Activated CD4-positive, alpha-beta T cell treated with anti-CD3 and anti-CD28 coated beads for 1 hour (primary cell): ENCODE results near the gene FANCI.

Source experiments
- DNase-seq: peaks from one replicate; pipeline ENCODE4 v3.0.0-alpha.2; 2020

FANCI gene

DNA sequence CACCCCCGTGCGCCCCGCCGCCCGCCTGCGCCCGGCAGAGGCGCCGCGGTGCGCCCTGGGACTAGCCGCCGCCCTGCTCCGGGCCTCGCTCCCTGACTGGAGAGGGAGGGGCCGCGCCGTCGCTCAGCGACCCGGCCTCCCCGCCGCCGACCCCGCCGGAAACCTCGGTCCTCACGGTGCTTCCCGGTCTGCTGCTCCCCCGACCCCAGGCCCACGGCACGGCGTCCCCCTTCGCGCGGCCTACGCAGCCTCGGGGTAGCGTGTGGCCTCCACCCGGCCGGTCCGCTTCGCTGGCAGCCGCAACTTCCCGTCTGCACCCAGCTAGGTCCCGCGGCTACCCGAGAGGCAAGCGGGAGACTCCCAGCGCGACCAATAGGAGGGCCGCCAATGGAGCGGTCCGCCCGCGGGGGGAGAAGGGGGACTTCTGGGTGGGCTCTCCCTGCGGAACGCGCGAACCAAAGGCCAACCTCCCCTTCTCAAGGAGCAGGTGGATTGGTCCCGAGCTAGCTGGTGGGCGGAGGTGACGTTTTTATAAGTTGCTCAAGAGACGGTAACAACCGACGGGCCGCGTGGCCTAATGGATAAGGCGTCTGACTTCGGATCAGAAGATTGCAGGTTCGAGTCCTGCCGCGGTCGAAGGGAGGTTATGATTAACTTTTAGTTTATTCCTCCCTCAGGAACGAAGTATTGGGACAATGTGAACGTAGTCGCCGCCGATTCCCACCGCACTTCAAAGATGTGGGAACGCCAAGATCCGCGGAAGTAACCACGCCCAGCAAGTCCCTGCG lies 90.9 kb downstream of the FANCI start, which contains the start of gene POLG:
TSS of gene POLG (minus strand) at position 315 of the 788 bp plus-strand sequence. CDS start 1,070 bp downstream, outside the sequence.
- DNase-seq: peak; percentile 99

DNA sequence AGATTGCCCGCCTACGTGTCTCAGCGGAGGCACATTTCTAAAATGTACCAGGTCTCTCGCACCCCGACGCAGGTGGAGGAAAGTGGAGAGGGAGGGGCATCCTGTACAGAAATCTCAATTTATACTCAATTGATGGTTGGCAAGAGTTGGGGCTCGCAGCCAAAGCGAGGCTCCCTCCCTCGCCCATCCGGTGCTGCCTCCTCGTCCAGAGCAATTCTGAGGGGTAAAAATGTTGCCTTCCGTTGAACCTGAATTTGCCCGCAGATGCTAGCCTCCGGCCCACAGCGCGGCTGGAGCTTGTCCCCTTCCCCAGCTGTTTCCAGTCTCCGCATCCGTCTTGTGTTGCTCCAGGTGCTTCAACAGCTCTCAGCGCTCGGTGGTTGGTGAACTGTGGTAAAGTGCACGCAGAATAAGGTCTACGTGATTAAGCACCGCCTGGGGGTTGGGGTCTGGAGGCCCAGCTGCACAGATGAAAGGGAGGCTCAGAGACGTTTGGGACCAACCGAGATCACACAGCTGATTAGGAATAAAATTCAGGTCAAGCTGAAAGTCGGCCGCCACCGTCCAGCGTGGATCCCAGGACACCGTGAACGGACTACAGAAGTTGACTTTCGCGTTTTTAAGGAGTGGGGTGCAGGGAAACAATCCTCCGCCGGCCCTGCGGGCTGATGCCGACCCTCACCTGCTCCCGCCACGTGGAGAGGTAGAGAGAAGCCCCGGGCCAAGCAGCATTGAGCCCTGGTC lies 91.7 kb downstream of the FANCI start:
- DNase-seq: no peak

DNA sequence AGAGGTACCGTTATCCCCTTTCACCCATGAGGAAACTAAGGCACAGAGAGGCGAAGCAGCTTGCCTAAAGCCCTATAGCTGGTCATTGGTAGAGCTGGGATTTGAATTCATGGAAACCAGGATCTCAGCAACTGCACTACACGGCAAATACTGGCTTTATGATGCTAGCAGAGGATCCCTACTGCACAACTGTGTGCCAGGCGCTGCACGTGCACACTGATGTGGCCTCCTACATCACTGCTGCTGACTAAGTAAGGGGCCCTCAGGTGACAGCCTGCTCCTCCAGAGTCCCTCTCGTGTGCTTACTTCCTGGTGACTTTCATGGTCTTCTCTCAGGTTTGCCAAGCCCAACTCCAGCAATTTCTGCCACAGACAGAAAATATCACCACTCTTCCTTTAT lies 94.3 kb downstream of the FANCI start:
- no peak for DNase-seq

DNA sequence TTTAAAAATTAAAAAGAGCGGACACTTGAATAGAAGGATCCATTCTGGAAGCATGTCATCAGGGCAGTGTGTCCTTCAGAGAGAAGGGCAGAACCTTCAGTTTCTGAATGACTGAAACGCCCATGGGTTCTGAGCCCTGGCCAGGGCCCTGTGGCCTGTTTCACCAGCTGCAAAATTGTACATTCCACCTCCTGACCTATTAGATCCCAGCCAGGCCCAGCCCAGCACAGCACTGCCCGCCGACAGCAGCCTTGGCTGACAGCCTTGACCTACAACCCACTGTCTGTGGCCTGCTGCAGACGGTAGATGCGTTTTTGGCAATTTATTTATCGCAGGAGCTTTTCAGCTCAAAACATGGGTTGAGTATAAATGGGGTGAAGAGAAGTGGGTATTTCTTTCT lies 96.8 kb downstream of the FANCI start:
- DNase-seq: no peak

DNA sequence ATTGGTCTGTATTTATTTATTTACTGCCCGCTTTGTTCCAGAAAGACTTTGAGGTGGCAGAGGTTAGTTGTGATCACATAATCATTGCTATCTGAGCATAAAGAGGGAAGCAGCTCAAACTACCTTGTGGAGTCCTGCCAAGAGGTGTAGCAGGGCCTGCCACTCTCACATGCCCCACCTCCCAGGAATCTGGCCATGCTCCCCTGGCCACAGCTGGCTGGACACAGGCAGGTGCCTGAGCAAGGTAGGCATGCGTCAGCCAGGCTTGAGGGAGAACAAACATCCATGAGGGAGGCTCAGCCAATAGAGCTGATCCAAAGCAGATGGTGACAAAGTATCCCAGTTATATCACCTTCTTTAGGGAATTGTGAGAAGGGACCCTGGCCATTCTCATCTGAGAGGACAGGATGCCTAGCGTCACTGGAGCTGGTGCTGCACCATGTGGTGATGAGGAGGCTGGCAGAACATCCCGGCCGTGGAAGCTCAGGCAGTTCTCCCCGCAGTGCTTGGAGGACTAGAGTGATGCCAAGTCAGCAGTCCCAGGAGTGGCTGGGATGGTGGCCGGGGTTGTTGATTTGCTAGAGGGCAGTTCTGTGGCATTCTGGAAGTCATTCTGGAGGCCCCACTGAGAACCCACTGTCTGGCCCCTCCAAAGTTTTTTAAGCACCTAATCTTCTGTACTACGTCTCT lies 97.7 kb downstream of the FANCI start:
- no peak for DNase-seq

DNA sequence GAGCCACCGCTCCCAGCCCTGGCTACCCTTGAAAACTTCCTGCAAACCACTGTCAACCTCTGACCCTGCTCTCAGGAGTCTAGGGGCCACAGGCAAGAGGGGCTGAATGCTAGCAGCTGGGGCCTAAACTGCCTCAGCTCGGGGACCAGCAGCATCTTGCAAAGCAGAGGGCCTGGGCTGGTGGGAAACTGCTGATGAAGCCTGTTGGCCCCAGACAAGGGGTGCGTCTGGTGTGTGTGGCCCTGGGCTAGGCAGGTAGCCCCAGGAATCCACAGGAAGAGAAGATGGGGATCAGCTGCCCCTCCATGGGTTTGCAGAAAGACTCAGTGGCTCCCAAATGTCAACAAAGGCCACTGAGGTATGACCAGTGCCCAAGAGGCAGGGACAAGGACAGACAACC lies 99.1 kb downstream of the FANCI start:
- DNase-seq: no peak

DNA sequence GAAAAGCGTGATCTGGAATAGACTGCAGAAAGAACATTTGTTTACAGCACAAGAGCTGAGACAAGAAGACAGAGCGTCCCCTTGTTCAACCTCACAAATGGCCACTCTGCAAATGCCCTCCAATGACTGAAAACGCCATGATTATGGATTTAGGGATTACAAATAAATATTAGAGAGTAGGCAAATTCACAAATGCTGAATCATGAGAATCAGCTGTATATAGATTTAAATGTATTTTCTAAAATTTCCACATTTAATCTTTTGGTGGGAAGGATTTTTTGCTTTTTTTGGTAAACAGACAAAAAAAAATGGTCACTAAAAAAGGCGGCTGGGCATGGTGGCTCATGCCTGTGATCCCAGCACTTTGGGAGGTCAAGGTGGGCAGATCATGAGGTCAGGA lies 101.5 kb downstream of the FANCI start:
- no peak for DNase-seq

DNA sequence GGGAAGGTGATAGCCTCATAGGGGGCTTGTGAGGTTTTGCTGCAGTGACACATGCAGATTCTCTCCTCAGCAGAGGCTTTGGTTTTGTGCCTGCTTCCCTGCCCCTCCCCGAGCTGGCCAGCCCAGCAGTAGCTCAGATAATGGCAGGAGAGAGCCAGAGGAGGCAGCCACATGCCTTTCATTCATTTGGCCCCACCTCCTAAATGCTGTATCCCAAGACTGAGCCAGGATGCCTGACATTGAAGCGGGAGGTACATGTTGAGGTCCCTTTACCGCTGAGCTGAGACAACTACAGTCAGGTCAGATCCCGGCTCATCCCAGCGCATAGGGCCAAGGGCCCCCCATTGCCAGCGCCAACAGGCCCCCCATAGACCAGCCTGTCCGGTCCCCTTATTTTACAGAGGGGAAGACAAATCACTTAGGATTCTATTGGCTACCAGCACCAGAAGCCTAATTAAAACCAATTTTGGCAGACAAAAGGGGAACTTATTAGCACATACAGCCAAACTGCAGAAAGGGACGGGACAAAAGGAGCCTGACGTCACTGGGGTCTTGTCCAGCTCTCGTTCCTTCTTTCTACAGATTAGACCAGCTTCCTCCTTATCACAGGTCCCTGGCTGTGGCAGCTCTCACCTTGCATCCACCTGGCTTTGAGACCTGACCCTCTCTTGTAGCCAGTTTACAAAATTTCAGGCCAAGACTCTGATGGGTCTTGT lies 102.9 kb downstream of the FANCI start:
- no peak for DNase-seq

DNA sequence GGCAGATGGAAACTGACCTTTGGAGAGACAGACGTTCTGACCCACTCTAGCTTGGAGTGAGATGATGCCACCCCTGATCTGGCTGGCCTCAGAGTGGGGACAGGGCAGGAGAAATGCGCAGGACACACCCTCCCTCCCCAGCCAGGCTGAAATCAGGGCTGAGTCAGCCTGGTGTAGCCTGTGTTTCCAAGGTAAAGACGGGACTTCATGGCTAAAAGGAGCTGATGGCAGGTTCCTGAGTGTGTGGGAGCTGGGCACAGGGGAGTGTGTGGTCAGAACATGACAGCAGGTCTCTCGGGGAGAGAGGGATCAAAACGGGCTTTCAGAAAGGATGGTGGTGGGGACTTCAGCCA lies 105.4 kb downstream of the FANCI start:
- DNase-seq: no peak

DNA sequence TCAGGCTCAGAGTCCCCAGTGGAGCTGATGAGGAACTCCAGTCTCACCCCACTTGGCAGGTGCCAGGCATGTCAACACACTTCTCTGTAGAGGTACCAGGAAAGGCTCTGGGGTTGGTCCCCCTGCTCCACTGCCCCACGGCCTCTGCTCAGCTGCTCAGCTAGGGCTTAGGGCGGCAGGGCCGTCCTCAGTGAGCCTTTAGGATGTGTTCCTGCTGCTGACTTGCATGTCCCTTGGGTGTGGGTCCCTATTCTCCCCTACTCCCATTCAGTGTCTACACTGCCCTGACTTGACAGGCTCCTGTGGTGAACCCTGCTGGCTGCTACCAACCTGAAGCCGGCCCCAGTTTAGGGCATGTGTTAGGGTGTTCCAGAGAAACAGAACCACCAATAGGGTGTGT lies 108.7 kb downstream of the FANCI start:
- DNase-seq: no peak

DNA sequence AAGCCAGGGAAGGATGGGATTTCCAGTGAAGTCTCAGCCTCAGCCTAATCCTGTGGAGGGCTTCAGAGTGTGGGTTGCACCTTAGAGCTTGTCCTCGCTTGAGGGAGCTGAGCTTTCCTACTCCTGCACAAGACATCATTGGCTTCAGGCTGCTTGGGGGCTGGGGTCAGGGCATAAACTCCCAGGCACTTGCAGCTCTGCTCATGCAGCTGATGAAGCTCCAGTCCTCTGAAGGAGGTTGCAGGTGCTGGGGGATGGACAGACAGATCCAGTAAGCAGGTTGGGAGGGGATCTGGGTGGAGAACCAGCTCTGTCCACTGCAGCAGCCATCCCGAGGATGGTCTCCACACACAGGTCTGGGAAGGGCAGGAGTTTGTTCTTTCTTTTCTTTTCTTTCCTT lies 110.2 kb downstream of the FANCI start:
- DNase-seq: no peak

DNA sequence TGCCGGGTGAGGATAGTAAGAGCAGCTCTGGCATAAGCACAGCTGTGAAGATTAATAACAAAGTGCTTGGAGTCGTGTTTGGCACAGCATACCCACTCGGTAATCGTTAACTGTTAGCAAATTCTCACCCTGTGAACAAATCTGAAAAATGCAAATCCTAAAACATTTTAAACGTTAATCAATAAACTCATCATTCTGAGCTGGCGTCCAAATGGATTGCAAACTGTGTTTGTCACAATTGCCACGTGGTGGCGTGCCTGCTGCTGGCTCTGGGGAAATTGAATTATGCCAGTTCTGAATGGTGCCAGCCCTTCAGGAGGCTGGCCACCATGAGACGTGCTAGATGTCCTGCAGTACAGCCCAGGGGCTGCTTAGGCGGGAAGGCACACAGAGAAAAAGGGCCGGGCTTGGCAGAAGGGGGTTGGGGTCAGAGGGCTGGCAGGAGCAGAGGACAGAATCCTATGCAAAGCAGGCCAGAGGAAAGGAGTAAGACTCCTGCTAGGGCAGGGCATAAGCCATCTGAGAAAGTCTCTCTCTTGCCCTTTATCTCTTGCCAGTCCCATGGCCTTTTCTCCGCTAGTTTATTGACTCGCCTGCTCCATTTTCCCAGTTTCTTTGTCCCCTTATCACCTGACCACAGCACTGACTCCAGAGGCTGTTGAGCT lies 113.0 kb downstream of the FANCI start:
- no peak for DNase-seq

DNA sequence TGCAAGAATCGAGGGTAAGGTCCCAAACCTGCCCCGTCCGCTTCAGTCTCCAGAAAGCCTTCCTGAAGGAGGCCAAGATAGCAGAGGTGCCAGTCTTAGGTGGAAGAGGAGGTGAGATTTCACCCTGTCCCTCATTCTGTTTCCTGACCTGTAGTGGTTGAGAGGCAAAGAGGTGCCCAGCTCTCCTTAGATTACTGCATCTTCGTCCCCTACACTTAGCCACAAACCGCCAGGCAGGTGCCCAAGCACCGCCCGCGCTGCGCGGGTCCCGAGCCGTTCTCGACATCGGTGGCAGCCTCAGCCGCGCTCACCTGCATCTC lies 114.6 kb downstream of the FANCI start:
- no peak for DNase-seq

DNA sequence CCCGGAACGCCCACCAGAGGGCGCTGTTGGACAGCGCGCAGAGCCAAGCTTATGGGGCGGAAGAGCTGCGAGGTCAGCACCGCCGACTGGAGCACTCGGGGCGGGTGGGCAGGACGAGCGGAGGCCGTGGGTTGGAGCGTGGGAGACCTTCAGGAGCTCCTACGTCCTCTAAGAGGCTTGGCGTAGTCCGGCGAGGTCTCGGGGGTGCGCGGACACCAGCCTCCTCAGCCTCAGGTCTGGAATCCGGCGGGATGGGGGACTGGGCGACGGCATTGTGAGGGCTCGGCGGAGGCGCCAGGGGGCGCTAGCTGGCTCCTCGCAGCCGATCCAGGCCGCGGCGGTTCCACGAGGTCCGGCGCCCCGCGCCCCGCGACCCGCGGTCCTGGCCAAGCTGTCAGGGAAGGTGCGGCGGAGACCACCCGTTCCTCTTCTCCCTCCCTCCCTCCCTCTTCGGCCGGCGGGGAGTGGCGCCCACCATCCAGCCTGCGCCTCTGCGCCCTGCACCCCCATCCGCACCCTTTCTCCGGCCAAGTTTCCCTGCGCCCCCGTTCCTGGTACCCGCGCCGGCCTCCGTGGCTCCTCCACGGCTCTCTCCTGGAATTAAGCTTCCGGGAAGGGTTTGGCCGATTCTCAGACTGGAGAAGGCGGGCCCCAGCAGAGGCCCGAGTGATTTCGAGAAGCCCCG lies 115.1 kb downstream of the FANCI start:
- DNase-seq: peak; percentile 77

DNA sequence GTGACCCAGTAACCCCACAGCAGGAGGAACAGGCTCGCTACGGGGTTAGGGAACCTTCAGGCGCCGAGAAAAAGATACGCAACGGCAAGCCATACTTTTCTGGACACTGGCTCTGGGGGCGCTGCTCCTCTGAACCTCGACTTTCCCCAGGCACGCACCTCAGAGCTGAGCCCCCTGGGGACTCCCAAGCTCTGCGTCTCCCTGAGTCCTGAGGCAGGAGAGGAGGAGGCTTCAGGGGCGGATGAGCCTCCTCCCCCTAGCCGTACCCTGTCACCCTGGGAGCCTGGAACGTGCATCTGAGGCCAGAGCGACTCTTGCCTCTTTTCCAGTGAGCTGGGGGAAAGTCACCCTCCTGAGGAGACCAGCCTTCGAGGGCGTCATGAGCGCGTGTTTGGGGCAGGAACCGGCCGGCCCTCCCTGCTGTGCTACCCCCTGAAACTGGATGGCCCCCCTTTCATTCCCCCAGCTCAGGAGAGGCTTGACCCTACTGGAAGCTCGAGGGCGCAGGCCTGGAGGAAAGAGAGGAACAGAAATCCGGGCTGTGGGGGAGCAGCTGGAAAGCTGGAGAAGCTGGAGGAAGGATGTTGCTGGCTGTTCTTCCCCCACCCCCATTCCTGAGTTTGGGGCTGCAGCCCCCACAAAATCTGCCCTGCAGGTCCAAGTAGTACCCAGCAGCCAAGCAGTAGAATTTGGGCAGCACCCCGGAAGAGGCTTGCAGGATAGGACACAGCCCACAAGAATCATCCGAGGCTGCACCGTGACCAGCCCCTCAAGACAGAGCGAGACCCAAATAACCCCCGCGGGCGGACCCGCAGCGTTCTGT lies 115.9 kb downstream of the FANCI start:
- DNase-seq: no peak

DNA sequence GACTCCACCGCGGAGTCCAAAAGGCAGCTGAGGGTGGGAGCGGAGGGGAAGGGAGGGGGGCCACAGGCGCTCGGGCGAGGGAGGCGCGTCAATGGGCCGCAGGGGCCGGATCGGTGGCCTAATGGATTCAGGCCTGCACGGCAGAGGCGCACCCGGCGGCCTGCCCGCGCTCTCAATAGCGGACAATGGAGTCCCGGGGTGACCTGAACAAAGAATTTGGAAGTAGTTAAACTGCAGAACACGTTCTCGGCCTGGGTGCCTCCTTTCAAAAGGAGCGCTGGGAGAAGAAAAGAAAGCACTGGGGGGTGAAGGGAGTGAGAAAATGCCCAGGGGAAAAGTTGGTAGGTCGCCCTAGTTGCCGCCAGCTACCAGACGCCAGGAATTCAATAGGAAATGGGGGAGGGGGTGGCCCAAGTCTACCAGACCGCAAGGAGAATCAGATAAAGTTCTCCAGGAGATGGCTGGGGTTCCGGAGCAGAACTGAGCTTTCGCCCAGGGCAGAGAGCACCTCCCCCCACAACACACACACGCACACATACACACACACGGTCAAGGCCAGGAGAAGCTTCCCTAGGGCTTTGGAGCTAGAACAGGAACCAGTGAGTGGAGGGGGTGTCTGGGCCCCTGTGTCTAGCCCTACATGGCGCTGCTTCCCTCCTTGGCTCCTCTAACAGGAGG lies 116.7 kb downstream of the FANCI start:
- DNase-seq: no peak

DNA sequence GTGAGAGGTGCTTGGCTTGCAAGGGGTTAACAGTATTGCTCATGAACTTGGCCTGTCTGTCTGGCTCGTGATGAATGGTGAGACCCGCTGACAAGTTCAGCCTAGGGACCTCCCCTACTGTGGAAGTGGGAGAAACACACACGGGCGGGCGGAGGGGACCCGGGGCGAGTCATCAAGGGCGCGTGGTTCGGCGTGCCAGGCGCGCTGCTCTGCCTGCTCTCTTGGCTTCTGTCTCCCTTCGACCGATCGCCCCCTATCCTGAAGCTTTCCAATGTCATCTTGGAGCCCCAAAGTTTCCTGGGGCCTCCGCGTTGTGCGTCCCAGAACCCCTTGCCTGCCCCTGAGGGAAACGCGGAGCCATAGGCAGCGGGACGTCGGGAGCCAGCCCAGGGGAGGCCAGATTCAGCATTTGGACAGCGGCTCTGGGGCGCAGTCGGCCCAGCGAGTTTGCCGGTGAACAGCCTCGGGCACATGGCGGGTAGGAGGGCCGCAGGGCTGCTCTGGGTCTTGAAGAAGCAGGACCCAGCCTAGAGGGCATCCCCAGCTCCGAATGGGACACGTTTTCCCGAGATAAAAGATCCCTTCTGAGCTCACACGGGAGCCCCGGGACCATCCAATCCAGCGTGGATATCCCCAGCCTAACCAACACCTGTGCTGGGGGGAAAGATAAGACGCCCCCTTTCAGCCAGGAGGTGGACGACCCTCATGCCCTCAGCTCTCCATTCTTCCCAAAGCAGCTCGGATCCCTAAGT lies 117.8 kb downstream of the FANCI start:
- peak; percentile 31 for DNase-seq

DNA sequence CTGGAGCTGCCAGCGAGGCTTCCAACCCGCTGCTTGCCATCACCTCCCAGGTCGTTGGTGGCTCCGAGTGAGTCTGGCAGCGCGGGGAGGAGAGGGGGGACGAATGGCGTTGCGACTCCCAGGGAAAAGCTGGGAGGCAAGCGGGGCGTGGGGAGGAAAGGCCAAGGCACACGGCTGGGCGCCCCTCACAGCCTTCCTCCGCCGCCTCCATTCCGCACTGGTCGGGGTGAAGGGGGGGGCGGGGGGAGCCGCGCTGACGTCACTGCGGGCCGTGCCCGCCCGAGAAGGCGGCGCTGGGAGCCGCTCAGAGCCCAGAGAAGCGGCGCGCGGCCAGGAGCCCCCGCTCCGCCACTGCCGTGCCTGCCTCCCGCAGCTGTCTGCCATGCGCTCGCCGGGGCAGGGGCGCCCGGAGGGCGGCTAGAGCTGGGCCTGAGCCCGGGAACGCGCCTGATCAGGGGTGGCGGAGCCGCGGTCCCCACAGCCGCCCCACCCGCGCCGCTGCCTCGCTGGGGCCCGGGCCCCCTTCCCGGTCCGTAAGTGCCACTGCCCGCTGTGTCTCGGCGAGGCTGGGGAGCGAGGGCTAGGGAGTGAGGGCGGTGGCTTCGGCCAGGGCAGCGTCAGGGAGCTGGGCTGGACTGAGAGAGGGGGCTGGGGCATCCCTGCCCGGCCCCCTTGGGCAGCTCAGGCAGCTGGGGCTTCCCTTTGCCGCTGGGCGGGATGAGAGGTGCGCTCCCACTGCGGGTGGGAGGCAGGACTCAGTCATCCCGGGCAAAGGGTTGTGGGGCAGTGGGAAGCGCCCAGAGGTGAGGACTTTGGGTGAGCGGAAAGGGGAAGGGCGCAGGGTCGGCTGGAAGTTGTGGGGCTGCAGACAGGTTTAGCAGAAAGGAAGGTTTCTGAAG lies 118.7 kb downstream of the FANCI start:
- no peak for DNase-seq

DNA sequence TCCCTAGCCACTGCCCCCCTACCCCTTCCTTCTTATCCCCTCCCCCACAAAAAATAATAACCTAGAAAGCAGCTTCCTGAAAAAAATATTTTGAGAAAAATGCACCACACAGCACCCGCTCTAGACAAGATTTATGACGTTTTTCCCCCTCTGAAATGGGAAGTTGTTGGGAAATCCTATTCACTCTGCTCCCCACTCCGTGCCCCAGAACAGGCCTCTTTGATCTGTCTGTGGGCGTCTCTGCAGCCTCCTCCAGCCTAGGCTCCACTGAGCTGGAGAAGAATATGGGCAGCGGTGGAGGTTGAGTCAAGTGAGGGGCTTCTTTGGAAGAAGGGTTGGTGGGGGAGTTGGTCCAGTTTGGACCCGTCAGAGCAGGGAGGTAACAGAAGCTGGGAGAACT lies 119.4 kb downstream of the FANCI start:
- no peak for DNase-seq
